GM18498 (cell line): ENCODE measurements around the gene SPN.
"Not testable (repeated sequence)": the region's sequence is repeated elsewhere in the genome, so short reads cannot be mapped to it uniquely, and the experiment has no call there.

Experiments
- ATAC-seq: cut with Tn5 transposase; IDR thresholded peaks from one replicate; pipeline ENCODE4 v1.9.1; 2021; ENCODE audit warnings: mild to moderate bottlenecking, moderate library complexity; ENCODE audit not compliant: unreplicated experiment

Gene SPN

DNA sequence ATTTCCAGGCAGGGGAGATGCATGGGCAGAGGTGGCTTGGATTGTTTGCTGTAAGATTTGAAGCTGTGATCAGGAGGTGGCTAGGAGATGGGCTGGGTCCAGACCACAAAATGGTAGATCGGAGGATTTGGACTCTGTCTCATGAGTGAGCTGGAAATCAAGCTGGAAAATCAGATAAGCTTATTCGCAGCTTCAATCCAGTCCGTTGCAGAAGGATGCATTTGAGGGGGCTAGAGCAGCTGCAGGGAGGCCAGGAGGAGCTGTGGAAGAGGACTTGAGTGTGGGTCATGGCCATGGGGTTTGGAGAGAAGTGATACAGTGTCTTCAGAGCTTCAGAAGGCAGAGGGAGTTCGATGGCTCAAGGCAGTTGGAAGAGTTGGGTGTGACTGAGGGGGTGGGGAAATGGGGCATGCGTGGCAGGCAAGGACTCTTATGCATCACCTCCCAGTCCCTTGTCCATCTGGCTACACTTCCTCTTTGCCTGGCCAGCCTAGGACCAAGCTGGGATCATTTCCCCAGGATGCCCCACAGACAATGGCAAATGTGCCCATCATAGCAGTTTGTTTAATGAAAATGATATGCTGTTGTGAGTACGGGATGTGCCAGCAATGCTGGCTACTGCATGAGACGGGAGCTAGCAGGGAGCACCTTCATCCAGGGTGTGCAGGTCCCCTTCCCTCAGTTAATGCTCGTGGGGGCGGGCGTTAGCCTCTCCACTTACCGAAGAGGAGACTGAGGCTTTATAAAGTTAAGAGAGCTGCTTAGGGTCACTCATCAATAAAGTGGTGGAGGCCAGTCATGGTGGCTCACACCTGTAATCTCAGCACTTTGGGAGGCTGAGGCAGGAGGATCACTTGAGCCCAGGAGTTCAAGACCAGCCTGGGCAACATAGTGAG lies 36.5 kb downstream of the SPN start:
- no peak for ATAC-seq

DNA sequence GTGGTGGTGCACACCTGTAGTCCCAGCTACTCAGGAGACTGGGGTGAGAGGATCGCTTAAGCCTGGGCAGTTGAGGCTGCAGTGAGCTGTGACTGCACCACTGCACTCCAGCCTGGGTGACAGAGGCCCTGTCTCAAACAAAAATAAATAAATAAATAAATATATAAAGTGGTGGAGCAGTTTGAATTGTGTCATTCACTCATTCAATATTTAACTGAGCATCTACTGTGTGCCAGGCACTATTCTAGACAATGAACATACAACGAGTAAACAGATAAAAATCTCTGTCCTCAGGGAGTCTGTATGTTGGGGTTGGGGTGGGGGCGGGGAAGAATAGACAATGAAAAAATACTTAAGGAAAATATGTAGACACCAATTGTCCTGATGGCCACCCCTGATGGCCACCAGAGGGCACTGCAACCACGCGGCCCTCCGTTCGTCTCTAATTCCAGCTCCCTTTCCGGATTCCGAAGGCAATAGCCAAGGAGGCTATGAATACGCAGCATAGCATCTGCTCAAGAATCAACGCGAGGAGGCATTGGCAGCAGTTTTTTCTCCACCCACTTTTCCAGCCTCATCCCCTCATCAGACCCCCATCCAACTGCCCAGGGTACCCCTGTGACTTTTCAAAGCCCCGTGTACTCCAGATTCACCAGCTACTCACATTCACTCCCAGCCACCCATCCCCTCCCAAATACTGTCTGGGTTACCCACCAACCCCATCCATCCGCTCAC lies 37.4 kb downstream of the SPN start:
- ATAC-seq = no peak

DNA sequence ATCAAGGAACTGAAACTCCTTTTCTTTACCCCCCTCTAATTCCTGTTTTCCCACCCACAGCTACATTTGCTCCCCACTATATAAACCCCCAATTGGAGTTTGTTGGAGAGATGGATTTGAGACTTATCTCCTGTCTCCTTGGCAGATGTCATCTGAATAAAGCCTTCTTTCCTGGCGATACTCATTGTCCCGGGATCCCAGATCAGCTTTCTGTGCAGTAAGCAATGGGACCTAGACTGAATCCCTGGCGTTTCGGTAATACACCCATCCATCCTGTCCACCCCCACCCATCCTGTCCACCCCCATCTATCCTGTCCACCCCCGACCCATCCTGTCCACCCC lies 38.1 kb downstream of the SPN start:
- no peak for ATAC-seq

DNA sequence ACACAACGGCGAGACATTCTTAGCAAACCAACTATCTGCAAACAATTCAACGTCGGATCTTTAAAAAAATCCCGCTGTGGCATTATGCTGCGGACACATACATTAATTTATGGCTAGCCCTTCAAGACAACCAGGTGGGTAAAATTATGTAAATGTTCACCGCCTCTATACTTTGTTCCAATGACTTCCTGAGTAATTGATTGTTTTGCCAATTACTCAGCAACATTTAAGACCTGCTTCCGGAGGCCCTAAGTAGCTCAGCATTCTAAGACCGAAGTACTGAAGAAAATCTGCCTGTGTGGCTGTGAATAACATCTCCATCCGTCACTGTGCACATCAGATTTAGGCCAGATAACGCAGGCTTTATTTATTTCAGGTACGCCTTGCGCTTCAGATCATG lies 39.2 kb downstream of the SPN start:
- ATAC-seq = peak; percentile 43

DNA sequence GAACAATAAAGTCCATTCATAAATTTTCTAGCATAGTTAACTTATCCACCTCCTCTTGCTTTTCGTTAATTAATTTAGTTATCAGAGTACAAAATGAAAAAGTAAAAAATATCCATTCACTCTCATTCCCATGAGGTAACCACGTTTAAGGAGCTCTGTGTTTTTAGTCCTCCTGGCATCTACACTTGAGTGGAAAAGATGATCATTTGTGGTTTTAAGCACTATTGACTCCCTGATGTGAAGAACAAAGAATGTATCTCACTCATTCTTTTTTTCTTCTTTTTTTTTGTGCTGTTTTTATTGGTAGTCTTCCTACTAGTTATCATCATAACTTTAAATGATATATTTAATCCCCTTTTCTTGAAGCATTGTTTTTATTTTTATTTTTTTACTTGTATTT lies 42.0 kb downstream of the SPN start:
- no peak for ATAC-seq

GRCh38 chr16:29707160-29707559 lies 44.1 kb downstream of the SPN start:
- not testable (repeated sequence) for ATAC-seq

DNA sequence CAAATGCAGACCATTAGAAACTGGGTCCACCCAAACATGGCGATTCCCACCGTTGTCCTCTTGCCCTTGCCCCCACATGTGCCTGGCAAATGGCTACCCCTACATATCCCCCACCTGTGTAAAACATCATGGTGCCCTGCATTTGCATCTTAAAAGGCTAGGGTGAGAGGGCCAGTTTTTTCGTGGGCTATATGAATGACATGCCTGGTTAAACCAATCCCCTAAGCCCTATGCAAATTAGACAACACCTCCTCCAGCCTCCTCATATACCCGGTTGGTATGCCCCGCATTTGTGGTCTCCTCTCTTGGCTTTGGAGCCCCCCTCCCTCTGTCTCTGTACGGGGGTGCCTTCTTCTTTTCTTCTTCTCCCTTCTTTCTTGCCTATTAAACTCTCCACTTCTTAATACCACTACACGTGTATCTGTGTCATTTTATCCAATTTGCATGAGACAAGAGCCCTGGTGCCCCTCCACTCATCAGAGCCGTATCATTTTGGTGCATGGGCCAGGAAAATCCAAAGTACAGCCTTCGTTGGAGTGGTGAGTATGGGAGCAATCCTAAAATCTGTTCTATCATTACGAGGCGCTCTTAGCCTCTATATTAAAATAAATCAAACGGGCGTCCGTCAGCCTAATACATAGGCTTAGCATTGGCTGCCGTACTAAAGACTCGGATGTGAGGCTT lies 46.0 kb downstream of the SPN start:
- ATAC-seq = no peak

- not testable (repeated sequence) for ATAC-seq
Measured at GRCh38 chr16:29709657-29710056, 46.6 kb downstream of the SPN start.

- ATAC-seq = no peak
Measured at GRCh38 chr16:29710227-29711219, 47.5 kb downstream of the SPN start.

DNA sequence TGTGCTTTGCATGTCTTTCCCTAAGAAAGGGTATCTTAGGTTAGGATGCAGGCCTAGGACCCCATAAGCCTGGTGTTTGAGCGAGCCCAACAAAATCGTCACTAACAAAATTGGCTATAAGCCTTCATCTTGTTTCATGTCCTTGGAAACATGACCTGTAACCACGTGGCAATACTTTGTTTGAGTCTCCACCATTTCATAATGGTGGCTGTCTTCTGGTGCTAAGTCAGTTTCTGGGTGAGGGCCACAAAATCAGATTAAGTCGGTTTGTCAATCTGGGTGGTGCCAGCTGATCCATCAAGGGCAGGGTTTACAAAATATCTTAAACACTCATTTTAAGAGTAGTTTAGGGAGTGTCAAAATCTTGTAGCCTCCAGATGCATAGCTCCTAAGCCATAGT lies 49.8 kb downstream of the SPN start:
- no peak for ATAC-seq

DNA sequence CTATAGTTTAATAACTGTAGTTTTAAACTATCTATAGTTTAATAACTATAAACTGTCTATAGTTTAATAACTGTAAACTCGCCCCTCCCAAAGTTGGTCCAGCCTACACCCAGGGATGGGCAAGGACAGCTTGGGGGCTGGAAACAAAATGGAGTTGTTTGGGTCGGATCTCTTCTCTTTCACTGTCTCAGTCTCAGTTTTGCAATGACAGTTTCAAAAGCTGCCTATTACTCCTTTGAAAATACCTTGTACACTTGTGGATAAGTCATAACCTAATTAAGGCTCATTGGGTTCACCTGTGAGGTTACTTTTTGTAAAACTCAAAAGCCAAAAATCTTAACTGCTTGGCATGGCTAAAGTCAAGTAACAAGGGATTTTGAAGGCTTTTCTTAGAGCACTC lies 51.3 kb downstream of the SPN start:
- ATAC-seq = no peak

DNA sequence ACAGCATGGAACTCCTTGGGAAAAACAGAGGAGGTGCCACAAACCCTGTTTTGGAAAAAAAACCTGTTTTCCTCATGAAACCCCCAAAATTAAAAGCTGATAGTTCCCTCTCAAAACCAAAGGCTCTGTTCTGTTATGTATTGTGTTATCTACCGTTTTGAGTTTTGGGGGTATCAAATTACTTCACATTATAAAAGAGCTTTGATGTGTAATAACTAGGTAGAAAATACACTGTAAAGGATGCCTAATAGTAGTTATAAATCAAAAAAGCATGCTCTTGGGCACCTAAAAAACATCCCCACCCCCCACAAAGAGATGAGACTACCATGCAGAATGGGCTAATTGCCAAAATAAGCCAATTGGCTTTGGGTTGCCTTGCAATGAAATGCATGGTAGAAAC lies 51.9 kb downstream of the SPN start:
- ATAC-seq = no peak

GRCh38 chr16:29717113-29717512 lies 54.1 kb downstream of the SPN start:
- ATAC-seq = no peak

DNA sequence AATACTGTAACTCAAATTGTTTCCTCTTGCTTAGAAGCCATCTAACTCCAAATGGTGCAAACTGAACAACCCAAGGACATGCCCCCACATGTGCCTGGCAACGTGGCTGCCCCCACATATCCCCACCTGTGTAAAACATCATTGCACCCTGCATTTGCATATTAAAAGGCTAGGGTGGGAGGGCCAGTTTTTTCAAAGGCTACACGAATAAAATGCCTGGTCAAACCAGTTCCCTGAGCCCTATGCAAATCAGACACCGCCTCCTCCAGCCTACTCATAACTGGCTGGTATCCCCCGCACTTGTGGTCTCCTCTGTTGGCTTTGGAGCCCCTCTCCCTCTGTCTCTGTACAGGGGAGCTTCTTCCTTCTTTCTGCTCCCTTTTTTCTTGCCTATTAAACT lies 56.0 kb downstream of the SPN start:
- ATAC-seq = no peak
